HEK293T (cell line): Measurements from ENCODE around the gene KRT5.

ENCODE experiments used
- ARNT ChIP-seq: fragments of 450-650 bp; IDR thresholded peaks from 2 replicates; pipeline ENCODE4 v1.6.1; 2017; ENCODE audit warnings: mild to moderate bottlenecking
- BHLHE40 ChIP-seq: fragments of 450-650 bp; IDR thresholded peaks from 2 replicates; pipeline ENCODE4 v1.6.1; 2016; ENCODE audit warnings: mild to moderate bottlenecking, moderate library complexity, borderline replicate concordance
- CTBP1 ChIP-seq: fragments of 450-650 bp; IDR thresholded peaks from 2 replicates; pipeline ENCODE4 v1.6.1; 2016; ENCODE audit warnings: borderline replicate concordance
- ELF4 ChIP-seq: fragments of 450-650 bp; IDR thresholded peaks from 2 replicates; pipeline ENCODE4 v1.6.1; 2017; ENCODE audit warnings: antibody characterized with exemption
- FOXA1 ChIP-seq: fragments of 450-650 bp; IDR thresholded peaks from 2 replicates; pipeline ENCODE4 v1.6.1; 2016; ENCODE audit warnings: mild to moderate bottlenecking
- FOXM1 ChIP-seq: fragments of 450-650 bp; IDR thresholded peaks from 2 replicates; pipeline ENCODE4 v1.6.1; 2017; ENCODE audit warnings: mild to moderate bottlenecking, borderline replicate concordance
- HDGF ChIP-seq: fragments of 450-650 bp; IDR thresholded peaks from 2 replicates; pipeline ENCODE4 v1.6.1; 2017; ENCODE audit warnings: antibody characterized with exemption, borderline replicate concordance
- NFRKB ChIP-seq: fragments of 450-650 bp; IDR thresholded peaks from 2 replicates; pipeline ENCODE4 v1.6.1; 2016; ENCODE audit warnings: mild to moderate bottlenecking, moderate library complexity
- SP1 ChIP-seq: fragments of 450-650 bp; IDR thresholded peaks from 2 replicates; pipeline ENCODE4 v1.6.1; 2017
- SUZ12 ChIP-seq: fragments of 450-650 bp; IDR thresholded peaks from 2 replicates; pipeline ENCODE4 v1.6.1; 2016; ENCODE audit warnings: mild to moderate bottlenecking
- TARDBP ChIP-seq: fragments of 450-650 bp; IDR thresholded peaks from 2 replicates; pipeline ENCODE4 v1.6.1; 2016

- TF ChIP-seq CTBP1: no peak
- no peak for TF ChIP-seq SP1
- no peak for TF ChIP-seq FOXA1
- no peak for TF ChIP-seq TARDBP
- no peak for TF ChIP-seq NFRKB
- no peak for TF ChIP-seq ARNT
- no peak for TF ChIP-seq SUZ12
- TF ChIP-seq ELF4: no peak
- TF ChIP-seq HDGF: no peak
- TF ChIP-seq FOXM1: no peak
- no peak for TF ChIP-seq BHLHE40
Measured at GRCh38 chr12:52502877-52503276, 17.3 kb downstream of the KRT5 start.
